ENCODE data around the gene ILDR2.

ILDR2 gene

GRCh38 chr1:166875734-166876539, 99.4 kb downstream of the ILDR2 start, which contains the start of gene TADA1 (continued):
- TF ChIP-seq, protein P1, sequence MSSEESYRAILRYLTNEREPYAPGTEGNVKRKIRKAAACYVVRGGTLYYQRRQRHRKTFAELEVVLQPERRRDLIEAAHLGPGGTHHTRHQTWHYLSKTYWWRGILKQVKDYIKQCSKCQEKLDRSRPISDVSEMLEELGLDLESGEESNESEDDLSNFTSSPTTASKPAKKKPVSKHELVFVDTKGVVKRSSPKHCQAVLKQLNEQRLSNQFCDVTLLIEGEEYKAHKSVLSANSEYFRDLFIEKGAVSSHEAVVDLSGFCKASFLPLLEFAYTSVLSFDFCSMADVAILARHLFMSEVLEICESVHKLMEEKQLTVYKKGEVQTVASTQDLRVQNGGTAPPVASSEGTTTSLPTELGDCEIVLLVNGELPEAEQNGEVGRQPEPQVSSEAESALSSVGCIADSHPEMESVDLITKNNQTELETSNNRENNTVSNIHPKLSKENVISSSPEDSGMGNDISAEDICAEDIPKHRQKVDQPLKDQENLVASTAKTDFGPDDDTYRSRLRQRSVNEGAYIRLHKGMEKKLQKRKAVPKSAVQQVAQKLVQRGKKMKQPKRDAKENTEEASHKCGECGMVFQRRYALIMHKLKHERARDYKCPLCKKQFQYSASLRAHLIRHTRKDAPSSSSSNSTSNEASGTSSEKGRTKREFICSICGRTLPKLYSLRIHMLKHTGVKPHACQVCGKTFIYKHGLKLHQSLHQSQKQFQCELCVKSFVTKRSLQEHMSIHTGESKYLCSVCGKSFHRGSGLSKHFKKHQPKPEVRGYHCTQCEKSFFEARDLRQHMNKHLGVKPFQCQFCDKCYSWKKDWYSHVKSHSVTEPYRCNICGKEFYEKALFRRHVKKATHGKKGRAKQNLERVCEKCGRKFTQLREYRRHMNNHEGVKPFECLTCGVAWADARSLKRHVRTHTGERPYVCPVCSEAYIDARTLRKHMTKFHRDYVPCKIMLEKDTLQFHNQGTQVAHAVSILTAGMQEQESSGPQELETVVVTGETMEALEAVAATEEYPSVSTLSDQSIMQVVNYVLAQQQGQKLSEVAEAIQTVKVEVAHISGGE (tag by site-specific recombination; conservative IDR thresholded peaks at IDR 0.05; ENCODE audit: low read depth) = 0 out of 2 replicates have a peak, but pooled peaks have one; percentile 42
- TF ChIP-seq ZNF292 (tag by site-specific recombination; IDR thresholded peaks at IDR 0.05; ENCODE audit: borderline replicate concordance, low read depth) = no peak
- TF ChIP-seq ZNF426 (tag by site-specific recombination; IDR thresholded peaks at IDR 0.05) = no peak
- TF ChIP-seq, protein P2, sequence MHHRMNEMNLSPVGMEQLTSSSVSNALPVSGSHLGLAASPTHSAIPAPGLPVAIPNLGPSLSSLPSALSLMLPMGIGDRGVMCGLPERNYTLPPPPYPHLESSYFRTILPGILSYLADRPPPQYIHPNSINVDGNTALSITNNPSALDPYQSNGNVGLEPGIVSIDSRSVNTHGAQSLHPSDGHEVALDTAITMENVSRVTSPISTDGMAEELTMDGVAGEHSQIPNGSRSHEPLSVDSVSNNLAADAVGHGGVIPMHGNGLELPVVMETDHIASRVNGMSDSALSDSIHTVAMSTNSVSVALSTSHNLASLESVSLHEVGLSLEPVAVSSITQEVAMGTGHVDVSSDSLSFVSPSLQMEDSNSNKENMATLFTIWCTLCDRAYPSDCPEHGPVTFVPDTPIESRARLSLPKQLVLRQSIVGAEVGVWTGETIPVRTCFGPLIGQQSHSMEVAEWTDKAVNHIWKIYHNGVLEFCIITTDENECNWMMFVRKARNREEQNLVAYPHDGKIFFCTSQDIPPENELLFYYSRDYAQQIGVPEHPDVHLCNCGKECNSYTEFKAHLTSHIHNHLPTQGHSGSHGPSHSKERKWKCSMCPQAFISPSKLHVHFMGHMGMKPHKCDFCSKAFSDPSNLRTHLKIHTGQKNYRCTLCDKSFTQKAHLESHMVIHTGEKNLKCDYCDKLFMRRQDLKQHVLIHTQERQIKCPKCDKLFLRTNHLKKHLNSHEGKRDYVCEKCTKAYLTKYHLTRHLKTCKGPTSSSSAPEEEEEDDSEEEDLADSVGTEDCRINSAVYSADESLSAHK (tag by site-specific recombination; IDR thresholded peaks at IDR 0.05) = peak; percentile 38; the same call in 1 of the 2 replicates
- peak; percentile 57; the same call in 1 of the 2 replicates for TF ChIP-seq BCL11A (tag by site-specific recombination; IDR thresholded peaks at IDR 0.05; ENCODE audit: low read depth)
- TF ChIP-seq ZNF596 (tag by site-specific recombination; IDR thresholded peaks at IDR 0.05) = no peak
- peak; percentile 29; the same call in 1 of the 2 replicates for TF ChIP-seq TCF7L2 (IDR thresholded peaks at IDR 0.05; ENCODE audit: borderline replicate concordance, low read depth, low read length)
- TF ChIP-seq, protein P3, sequence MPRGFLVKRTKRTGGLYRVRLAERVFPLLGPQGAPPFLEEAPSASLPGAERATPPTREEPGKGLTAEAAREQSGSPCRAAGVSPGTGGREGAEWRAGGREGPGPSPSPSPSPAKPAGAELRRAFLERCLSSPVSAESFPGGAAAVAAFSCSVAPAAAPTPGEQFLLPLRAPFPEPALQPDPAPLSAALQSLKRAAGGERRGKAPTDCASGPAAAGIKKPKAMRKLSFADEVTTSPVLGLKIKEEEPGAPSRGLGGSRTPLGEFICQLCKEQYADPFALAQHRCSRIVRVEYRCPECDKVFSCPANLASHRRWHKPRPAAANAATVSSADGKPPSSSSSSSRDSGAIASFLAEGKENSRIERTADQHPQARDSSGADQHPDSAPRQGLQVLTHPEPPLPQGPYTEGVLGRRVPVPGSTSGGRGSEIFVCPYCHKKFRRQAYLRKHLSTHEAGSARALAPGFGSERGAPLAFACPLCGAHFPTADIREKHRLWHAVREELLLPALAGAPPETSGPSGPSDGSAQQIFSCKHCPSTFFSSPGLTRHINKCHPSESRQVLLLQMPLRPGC (tag by site-specific recombination; IDR thresholded peaks at IDR 0.05) = peak; percentile 61; the same call in 1 of the 2 replicates
- TF ChIP-seq ZBTB44 (tag by site-specific recombination; IDR thresholded peaks at IDR 0.05) = peak; percentile 7; the same call in 1 of the 2 replicates
- peak; percentile 52; the same call in 1 of the 2 replicates for TF ChIP-seq ZNF610 (tag by site-specific recombination; IDR thresholded peaks at IDR 0.05; ENCODE audit: borderline replicate concordance)
- 0 out of 2 replicates have a peak, but pooled peaks have one; percentile 16 for TF ChIP-seq ZNF785 (tag by site-specific recombination; IDR thresholded peaks at IDR 0.05)
- TF ChIP-seq HOXA7 (CRISPR knock-in tag; IDR thresholded peaks at IDR 0.05; ENCODE audit: borderline replicate concordance) = no peak
- TF ChIP-seq ZNF530 (tag by site-specific recombination; IDR thresholded peaks at IDR 0.05; ENCODE audit: low read depth) = no peak
- TF ChIP-seq ZNF239 (tag by site-specific recombination; IDR thresholded peaks at IDR 0.05) = peak; percentile 37; the same call in 1 of the 2 replicates
- TF ChIP-seq ZBTB21 (tag by site-specific recombination; IDR thresholded peaks at IDR 0.05) = 0 out of 2 replicates have a peak, but pooled peaks have one; percentile 44
- TF ChIP-seq ZNF768 (tag by site-specific recombination; IDR thresholded peaks at IDR 0.05) = no peak
- peak; percentile 82; the same call in 1 of the 2 replicates for TF ChIP-seq BCL11B (tag by site-specific recombination; IDR thresholded peaks at IDR 0.05; ENCODE audit: low read depth)
- peak; percentile 47; the same call in 1 of the 2 replicates for TF ChIP-seq GLI4 (tag by site-specific recombination; IDR thresholded peaks at IDR 0.05)
- peak; percentile 84 for TF ChIP-seq KLF9 (tag by site-specific recombination; IDR thresholded peaks at IDR 0.05; ENCODE audit: low read depth)
- no peak for TF ChIP-seq ZFP37 (tag by site-specific recombination; IDR thresholded peaks at IDR 0.05)
- TF ChIP-seq ZNF513 (tag by site-specific recombination; IDR thresholded peaks at IDR 0.05) = no peak
- TF ChIP-seq ZNF548 (tag by site-specific recombination; IDR thresholded peaks at IDR 0.05) = no peak
- TF ChIP-seq ZSCAN16 (tag by site-specific recombination; IDR thresholded peaks at IDR 0.05) = no peak
- no peak for TF ChIP-seq ZNF19 (tag by site-specific recombination; IDR thresholded peaks at IDR 0.05; ENCODE audit: low read depth)
- TF ChIP-seq, protein P4, sequence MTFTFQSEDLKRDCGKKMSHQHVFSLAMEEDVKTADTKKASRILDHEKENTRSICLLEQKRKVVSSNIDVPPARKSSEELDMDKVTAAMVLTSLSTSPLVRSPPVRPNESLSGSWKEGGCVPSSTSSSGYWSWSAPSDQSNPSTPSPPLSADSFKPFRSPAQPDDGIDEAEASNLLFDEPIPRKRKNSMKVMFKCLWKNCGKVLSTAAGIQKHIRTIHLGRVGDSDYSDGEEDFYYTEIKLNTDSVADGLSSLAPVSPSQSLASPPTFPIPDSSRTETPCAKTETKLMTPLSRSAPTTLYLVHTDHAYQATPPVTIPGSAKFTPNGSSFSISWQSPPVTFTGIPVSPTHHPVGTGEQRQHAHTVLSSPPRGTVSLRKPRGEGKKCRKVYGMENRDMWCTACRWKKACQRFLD (tag by site-specific recombination; IDR thresholded peaks at IDR 0.05) = no peak

Data from HEK293 (cell line).